Lower lobe of right lung (tissue), 2 donors: Measurements from ENCODE around the gene SREBF2. TPM values are rescaled to one million over a fixed set of nuclear protein-coding genes. Genes with fewer than 3 reads are reported as not detected.
A peak's percentile ranks its signal among the peaks of the same experiment; 100 is the strongest.

Source experiments
- ATAC-seq, 2 donors: fragments of 200-7000 bp; cut with Tn5 transposase; one replicate each; pipeline ENCODE4 v1.9.1; 2020 to 2022; ENCODE audit warnings: mild to moderate bottlenecking in 2 of 2, moderate library complexity in 2 of 2
- DNase-seq: peaks from one replicate; pipeline ENCODE4 v3.0.0-alpha.2; 2020
- H3K27ac ChIP-seq: fragments of 200-600 bp; one replicate; pipeline ENCODE4 v1.8.0; 2022
- H3K27me3 ChIP-seq: fragments of 200-600 bp; one replicate; pipeline ENCODE4 v1.8.0; 2022; ENCODE audit warnings: low read depth
- H3K36me3 ChIP-seq: fragments of 200-600 bp; one replicate; pipeline ENCODE4 v1.8.0; 2022; ENCODE audit warnings: mild to moderate bottlenecking
- H3K4me1 ChIP-seq: fragments of 200-600 bp; one replicate; pipeline ENCODE4 v1.8.0; 2022
- H3K4me3 ChIP-seq: fragments of 200-600 bp; one replicate; pipeline ENCODE4 v1.8.0; 2022; ENCODE audit warnings: mild to moderate bottlenecking
- H3K9me3 ChIP-seq: fragments of 200-600 bp; one replicate; pipeline ENCODE4 v1.8.0; 2022
- intact Hi-C: fragments of 100-400 bp; cut with DNase I; formaldehyde crosslinking; loops from one replicate; pipeline ENCODE4 v1.11.0; 2022
- total RNA-seq: library from RNA; stranded (reverse); fragmentation: NEBNext Ultra II Directional; extraction: Animal tissue kit (Norgen Biotek cat#: 25700); gene quantifications from one replicate; pipeline ENCODE4 v1.2.1, GENCODE V29; 2021
- TF ChIP-seq, protein P1 (sequence below): fragments of 200-600 bp; IDR thresholded peaks from one replicate; pipeline ENCODE4 v1.8.0; 2022; ENCODE audit warnings: antibody characterized with exemption, mild to moderate bottlenecking
- donor health status: DM: no; HTN: yes; CAD: no; lungs with severe emphysema.

SREBF2 gene
- total RNA-seq, 1 donor from 2014 or later = 132 TPM

- TF ChIP-seq, protein P1, sequence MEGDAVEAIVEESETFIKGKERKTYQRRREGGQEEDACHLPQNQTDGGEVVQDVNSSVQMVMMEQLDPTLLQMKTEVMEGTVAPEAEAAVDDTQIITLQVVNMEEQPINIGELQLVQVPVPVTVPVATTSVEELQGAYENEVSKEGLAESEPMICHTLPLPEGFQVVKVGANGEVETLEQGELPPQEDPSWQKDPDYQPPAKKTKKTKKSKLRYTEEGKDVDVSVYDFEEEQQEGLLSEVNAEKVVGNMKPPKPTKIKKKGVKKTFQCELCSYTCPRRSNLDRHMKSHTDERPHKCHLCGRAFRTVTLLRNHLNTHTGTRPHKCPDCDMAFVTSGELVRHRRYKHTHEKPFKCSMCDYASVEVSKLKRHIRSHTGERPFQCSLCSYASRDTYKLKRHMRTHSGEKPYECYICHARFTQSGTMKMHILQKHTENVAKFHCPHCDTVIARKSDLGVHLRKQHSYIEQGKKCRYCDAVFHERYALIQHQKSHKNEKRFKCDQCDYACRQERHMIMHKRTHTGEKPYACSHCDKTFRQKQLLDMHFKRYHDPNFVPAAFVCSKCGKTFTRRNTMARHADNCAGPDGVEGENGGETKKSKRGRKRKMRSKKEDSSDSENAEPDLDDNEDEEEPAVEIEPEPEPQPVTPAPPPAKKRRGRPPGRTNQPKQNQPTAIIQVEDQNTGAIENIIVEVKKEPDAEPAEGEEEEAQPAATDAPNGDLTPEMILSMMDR = no peak
- Histone ChIP-seq H3K4me3 (peak within 1 kb of the TSS; percentile 41), H3K9me3 (no peaks in the 10 kb centered on the region), H3K27ac (no peak within 1 kb of the TSS), H3K36me3 (no peaks in the 10 kb centered on the region), H3K27me3 (peaks cover 96% of the 10 kb centered on the region), H3K4me1 (peaks cover 47% of the 10 kb centered on the region)
- intact Hi-C loops = no loop called here
- DNase-seq (no peak), ATAC-seq (peak; percentile 58 to 64)
These were observed 82.3 kb downstream of the SREBF2 start, which contains the start of gene SHISA8 for GRCh38 chr22:41915035-41915785. Gene SHISA8 (minus strand): TSS chr22:41915074. CDS start chr22:41914667, 407 bp downstream.

GRCh38 chr22:41915786-41916493, 83.0 kb downstream of the SREBF2 start:
- no peak for ATAC-seq
- Histone ChIP-seq H3K27me3 (peaks cover 91% of the 10 kb centered on the region), H3K27ac (no peak overlapping the region), H3K9me3 (no peaks in the 10 kb centered on the region), H3K4me1 (peaks cover 45% of the 10 kb centered on the region), H3K36me3 (no peaks in the 10 kb centered on the region), H3K4me3 (peak overlapping the region; percentile 41)
- TF ChIP-seq, protein P1 = no peak
- DNase-seq = no peak
- intact Hi-C loops = no loop called here

GRCh38 chr22:41916745-41917358, 83.9 kb downstream of the SREBF2 start:
- TF ChIP-seq, protein P1 = no peak
- DNase-seq = no peak
- Histone ChIP-seq H3K4me3 (no peak overlapping the region), H3K27ac (no peak overlapping the region), H3K4me1 (peaks cover 40% of the 10 kb centered on the region), H3K9me3 (no peaks in the 10 kb centered on the region), H3K27me3 (peaks cover 82% of the 10 kb centered on the region), H3K36me3 (no peaks in the 10 kb centered on the region)
- ATAC-seq = no peak
- intact Hi-C loops = no loop called here

GRCh38 chr22:41917375-41917902, 84.5 kb downstream of the SREBF2 start:
- DNase-seq (no peak), ATAC-seq (no peak)
- Histone ChIP-seq H3K27ac (no peak overlapping the region), H3K27me3 (peaks cover 76% of the 10 kb centered on the region), H3K4me3 (no peak overlapping the region), H3K9me3 (no peaks in the 10 kb centered on the region), H3K36me3 (no peaks in the 10 kb centered on the region), H3K4me1 (peaks cover 40% of the 10 kb centered on the region)
- TF ChIP-seq, protein P1 = no peak
- intact Hi-C loops = no loop called here
